Measurements from ENCODE around the gene DZANK1. TPM values are rescaled to one million over a fixed set of nuclear protein-coding genes. Genes with fewer than 3 reads are reported as not detected.

Gene DZANK1
- total and polyA plus RNA-seq, 2 of the 8 experiments (the other 6 are each of a cell fraction or from before 2014, with no cell fraction given) = 8.0 to 9.9 TPM

GRCh38 chr20:18395544-18395943 lies 71.3 kb downstream of the DZANK1 start (continued):
- TF ChIP-seq NRF1 (IDR thresholded peaks at IDR 0.05; ENCODE audit: low read depth, low read length) (no peak), POLR2A (IDR thresholded peaks at IDR 0.05; ENCODE audit: control extremely low read depth in 1 of 2, low read depth in 2 of 2, low read length in 2 of 2) (no peak), USF2 (IDR thresholded peaks at IDR 0.05; ENCODE audit: low read length) (no peak), PHF8 (conservative IDR thresholded peaks at IDR 0.05; ENCODE audit: low read depth, low read length) (no peak), POU5F1 (IDR thresholded peaks at IDR 0.05; ENCODE audit: low read depth, low read length) (no peak), RBBP5 (IDR thresholded peaks at IDR 0.05; ENCODE audit: borderline replicate concordance, low read depth, low read length) (no peak), GTF2F1 (IDR thresholded peaks at IDR 0.05; ENCODE audit: borderline replicate concordance, low read depth, low read length) (no peak), JUND (IDR thresholded peaks at IDR 0.05; ENCODE audit: low read length) (no peak)
